ENCODE data around the gene SMTN. TPM values are rescaled to one million over a fixed set of nuclear protein-coding genes. Genes with fewer than 3 reads are reported as not detected.

Gene SMTN
- total and polyA plus RNA-seq, 8 donors = 51.5 to 607 (median 275) TPM

DNA sequence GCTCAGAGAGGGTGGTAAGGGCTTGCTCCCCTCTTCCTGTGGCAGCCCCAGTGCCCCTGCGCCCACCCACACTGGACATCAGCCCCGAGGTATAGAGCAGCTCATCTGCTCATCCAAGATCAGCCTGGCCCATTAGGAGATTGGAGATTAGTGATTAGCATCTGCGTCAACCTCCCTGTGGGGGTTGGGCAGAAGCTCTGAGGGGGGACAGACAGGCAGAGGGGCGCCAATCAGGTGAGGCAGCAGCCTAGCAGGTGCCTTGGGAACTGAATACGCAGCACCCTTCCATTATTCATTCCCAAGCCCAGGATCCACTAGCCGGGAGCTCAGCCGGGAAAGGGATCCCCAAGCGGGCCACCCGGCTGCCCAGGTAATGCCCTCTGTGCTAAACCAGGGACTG, 11.0 kb downstream of the SMTN start:
- Histone ChIP-seq H3K27ac (peak overlapping the region in 4 of 5 donors; percentile 76 to 96 (median 92)), H3K4me1 (peaks cover 9 to 92% (median 54%) of the 10 kb centered on the region in 4 donors), H3K9me3 (no peaks in the 10 kb centered on the region), H3K27me3 (no peaks in the 10 kb centered on the region), H3K36me3 (peaks cover 92 to 100% (median 98%) of the 10 kb centered on the region in 4 donors), H3K4me3 (peak overlapping the region; percentile 2 to 45 (median 44))
- TF ChIP-seq EP300 (IDR thresholded peaks at IDR 0.05) (no peak), POLR2A (IDR thresholded peaks at IDR 0.05) (no peak), POLR2AphosphoS5 (IDR thresholded peaks at IDR 0.05) (no peak)
- TF ChIP-seq, protein P1, sequence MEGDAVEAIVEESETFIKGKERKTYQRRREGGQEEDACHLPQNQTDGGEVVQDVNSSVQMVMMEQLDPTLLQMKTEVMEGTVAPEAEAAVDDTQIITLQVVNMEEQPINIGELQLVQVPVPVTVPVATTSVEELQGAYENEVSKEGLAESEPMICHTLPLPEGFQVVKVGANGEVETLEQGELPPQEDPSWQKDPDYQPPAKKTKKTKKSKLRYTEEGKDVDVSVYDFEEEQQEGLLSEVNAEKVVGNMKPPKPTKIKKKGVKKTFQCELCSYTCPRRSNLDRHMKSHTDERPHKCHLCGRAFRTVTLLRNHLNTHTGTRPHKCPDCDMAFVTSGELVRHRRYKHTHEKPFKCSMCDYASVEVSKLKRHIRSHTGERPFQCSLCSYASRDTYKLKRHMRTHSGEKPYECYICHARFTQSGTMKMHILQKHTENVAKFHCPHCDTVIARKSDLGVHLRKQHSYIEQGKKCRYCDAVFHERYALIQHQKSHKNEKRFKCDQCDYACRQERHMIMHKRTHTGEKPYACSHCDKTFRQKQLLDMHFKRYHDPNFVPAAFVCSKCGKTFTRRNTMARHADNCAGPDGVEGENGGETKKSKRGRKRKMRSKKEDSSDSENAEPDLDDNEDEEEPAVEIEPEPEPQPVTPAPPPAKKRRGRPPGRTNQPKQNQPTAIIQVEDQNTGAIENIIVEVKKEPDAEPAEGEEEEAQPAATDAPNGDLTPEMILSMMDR (IDR thresholded peaks at IDR 0.05) = no peak
- no peak for DNase-seq
- intact Hi-C loops (cut with DNase I; ENCODE audit: low total_unique reads) = no loop called here
- 86 to 97% (median 92%) methylated on average over 6 to 9 of the region's 9 CpGs for WGBS, 5 donors

DNA sequence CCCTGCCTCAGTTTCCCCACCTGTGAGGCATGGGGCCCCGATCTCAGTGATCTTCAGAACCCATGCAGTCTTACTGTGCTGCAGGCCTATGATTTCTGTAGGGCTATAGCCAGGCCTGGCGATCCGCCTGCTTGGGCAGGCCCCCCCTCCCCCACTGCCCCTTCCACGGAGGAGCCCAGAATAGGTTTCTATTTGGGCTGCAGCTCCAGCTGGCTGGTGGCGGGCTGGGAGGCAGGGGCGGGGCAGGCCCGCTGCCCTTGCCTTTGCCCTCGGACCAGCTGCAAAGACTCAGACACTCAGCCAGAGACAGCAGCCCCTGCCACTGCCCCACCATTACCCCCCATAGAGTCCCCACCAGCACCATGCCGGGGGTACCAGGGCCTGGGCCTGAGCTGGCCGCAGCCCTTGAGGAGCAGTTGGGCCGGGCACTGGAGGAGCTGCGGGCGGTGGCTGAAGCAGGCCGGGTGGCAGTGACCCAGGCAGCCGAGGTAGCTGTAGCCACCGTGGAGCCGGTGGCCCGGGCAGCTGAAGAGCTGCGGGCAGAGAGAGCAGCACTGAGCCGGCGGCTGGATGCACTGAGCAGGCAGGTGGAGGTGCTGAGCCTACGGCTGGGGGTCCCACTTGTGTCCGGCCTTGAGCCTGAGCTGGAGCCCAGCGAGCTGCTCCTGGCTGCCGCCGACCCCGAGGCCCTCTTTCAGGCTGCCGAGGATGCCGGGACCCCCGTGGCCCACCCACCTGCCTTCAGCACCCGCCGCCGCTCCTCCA, 12.2 kb downstream of the SMTN start:
- H3K36me3 ChIP-seq = peaks cover 93 to 100% (median 100%) of the 10 kb centered on the region in 4 donors
- peak; percentile 64 to 77 for DNase-seq

DNA sequence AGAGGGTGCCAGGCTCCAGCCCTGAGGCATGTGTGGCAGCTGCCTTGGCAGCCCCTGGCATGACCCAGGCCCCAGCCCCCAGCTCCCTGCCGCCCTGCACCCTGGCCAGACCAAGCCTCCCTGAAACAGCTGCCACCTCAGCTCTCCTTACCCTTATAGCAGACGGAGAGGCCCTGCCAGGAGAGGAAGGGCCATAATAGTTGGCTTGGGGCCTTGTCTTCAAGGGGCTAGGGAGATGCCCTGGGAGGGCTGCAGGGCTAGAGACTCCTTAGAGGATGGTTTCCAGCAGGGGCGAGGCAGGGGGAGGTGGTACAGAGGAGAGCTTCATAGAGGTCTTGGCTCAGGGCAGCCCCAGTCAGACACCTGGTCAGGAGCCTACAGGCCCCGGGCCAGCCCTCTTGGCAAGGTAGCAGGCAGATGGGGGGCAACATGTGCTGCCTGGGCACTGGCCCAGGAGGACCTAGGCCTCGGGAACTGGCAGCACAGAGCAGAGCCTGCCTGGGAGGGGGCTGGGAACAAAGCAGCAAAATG, 13.0 kb downstream of the SMTN start:
- TF ChIP-seq, protein P1 (IDR thresholded peaks at IDR 0.05) = no peak
- TF ChIP-seq POLR2AphosphoS5 (IDR thresholded peaks at IDR 0.05) = no peak
- TF ChIP-seq EP300 (IDR thresholded peaks at IDR 0.05) = no peak
- TF ChIP-seq POLR2A (IDR thresholded peaks at IDR 0.05) = no peak
- WGBS, 5 donors = 50 to 65% (median 54%) methylated on average over 4 to 5 of the region's 5 CpGs
- DNase-seq = peak in 1 of 2 donors; percentile 51
- Histone ChIP-seq H3K9me3 (no peaks in the 10 kb centered on the region), H3K4me3 (peak overlapping the region; percentile 17 to 45 (median 44)), H3K27ac (peak overlapping the region; percentile 4 to 96 (median 89)), H3K27me3 (no peaks in the 10 kb centered on the region), H3K4me1 (peaks cover 23 to 92% (median 61%) of the 10 kb centered on the region in 4 donors), H3K36me3 (peaks cover 93 to 100% (median 100%) of the 10 kb centered on the region in 4 donors)
- intact Hi-C loops (cut with DNase I; ENCODE audit: low total_unique reads) = no loop called here

More for the DNA sequence above, 12.2 kb downstream of the SMTN start:
- H3K9me3 ChIP-seq = no peaks in the 10 kb centered on the region
- H3K4me3 ChIP-seq = peak overlapping the region; percentile 17 to 45 (median 44)
- whole genome bisulfite sequencing, 5 donors = 56 to 84% (median 80%) methylated on average over 17 to 33 of the region's 33 CpGs
- H3K27ac ChIP-seq = peak overlapping the region; percentile 3 to 96 (median 89)
- H3K27me3 ChIP-seq = no peaks in the 10 kb centered on the region
- intact Hi-C loops (cut with DNase I; ENCODE audit: low total_unique reads) = no loop called here
- TF ChIP-seq POLR2AphosphoS5 (IDR thresholded peaks at IDR 0.05) = peak in 1 of 3 donors; percentile 37
- TF ChIP-seq, protein P1 (IDR thresholded peaks at IDR 0.05) = no peak
- peaks cover 14 to 92% (median 57%) of the 10 kb centered on the region in 4 donors for H3K4me1 ChIP-seq

DNA sequence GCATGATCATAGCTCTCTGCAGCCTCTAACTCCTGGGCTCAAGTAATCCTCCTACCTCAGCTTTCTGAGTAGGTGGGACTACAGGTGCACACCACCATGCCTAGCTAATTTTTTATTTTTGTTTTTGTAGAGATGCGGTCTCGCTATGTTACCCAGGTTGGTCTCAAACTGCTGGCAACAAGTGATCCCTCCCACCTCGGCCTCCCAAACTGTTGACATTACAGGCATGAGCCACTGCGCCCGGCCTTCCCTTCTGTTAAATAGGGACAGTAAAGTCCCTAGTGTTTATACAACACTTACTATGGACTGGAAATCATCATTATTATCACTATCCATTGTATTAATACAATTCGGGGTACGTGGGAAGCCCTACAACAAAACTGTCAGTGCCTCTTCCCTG, 13.6 kb downstream of the SMTN start:
- Histone ChIP-seq H3K4me3 (peak overlapping the region in 2 of 4 donors; percentile 42 to 45), H3K9me3 (no peaks in the 10 kb centered on the region), H3K36me3 (peaks cover 93 to 100% (median 100%) of the 10 kb centered on the region in 4 donors), H3K4me1 (peaks cover 29 to 92% (median 59%) of the 10 kb centered on the region in 4 donors), H3K27ac (peak overlapping the region in 3 of 5 donors; percentile 48 to 98 (median 96)), H3K27me3 (no peaks in the 10 kb centered on the region)
- WGBS, 5 donors = 75 to 90% (median 87%) methylated on average over 7 of the region's 7 CpGs
- TF ChIP-seq, protein P1 (IDR thresholded peaks at IDR 0.05) = no peak
- TF ChIP-seq POLR2AphosphoS5 (IDR thresholded peaks at IDR 0.05) (no peak), POLR2A (IDR thresholded peaks at IDR 0.05) (no peak), EP300 (IDR thresholded peaks at IDR 0.05) (no peak)
- no peak for DNase-seq
- intact Hi-C loops (cut with DNase I; ENCODE audit: low total_unique reads) = no loop called here
